Astrocyte (in vitro differentiated cells and primary cell): Measurements from ENCODE around the gene ANGPTL4.

Experiments used
- EZH2 ChIP-seq: IDR thresholded peaks from 2 replicates; pipeline ENCODE4 v1.6.1; 2012; ENCODE audit warnings: mild to moderate bottlenecking, low read length, inconsistent platforms; ENCODE audit not compliant: insufficient read depth
- TF ChIP-seq, protein P1 (sequence below): IDR thresholded peaks from 2 replicates; pipeline ENCODE4 v1.5.1; 2011; ENCODE audit warnings: low read depth, mild to moderate bottlenecking, inconsistent platforms, low read length, moderate library complexity; ENCODE audit not compliant: insufficient read depth

DNA sequence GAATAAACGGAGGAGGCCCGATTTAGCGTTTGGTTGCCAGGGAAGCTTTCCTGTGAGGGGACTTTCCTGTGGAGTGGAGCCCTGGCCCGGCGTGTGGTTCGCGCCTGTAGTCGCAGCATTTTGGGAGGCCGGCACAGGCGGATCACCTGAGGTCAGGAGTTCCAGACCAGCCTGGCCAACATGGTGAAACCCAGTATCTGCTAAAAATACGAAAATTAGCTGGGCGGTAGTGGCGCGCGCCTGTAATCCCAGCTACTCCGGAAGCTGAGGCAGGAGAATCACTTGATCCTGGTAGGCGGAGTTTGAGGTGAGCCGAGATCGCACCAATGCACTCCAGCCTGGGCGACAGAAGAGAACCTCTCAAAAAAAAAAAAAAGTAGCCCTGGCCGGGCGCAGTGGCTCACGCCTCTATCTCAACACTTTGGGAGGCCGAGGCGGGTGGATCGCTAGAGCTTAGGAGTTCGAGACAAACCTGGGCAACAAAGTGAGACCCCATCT lies 27.8 kb upstream of the ANGPTL4 start:
- TF ChIP-seq, protein P1, sequence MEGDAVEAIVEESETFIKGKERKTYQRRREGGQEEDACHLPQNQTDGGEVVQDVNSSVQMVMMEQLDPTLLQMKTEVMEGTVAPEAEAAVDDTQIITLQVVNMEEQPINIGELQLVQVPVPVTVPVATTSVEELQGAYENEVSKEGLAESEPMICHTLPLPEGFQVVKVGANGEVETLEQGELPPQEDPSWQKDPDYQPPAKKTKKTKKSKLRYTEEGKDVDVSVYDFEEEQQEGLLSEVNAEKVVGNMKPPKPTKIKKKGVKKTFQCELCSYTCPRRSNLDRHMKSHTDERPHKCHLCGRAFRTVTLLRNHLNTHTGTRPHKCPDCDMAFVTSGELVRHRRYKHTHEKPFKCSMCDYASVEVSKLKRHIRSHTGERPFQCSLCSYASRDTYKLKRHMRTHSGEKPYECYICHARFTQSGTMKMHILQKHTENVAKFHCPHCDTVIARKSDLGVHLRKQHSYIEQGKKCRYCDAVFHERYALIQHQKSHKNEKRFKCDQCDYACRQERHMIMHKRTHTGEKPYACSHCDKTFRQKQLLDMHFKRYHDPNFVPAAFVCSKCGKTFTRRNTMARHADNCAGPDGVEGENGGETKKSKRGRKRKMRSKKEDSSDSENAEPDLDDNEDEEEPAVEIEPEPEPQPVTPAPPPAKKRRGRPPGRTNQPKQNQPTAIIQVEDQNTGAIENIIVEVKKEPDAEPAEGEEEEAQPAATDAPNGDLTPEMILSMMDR = no peak
- no peak for TF ChIP-seq EZH2
